ENCODE results near the gene NPAS1. TPM values are rescaled to one million over a fixed set of nuclear protein-coding genes. Genes with fewer than 3 reads are reported as not detected.

Gene NPAS1
- total and polyA plus RNA-seq, 2 of the 8 experiments (the other 6 are each of a cell fraction or from before 2014, with no cell fraction given), result 9.9 to 13.9 TPM

GRCh38 chr19:46990991-46991676 lies 28.5 kb upstream of the NPAS1 start:
- H4K8ac ChIP-seq (ENCODE audit: extremely low read depth, insufficient read depth, low read length), result no peak overlapping the region
- WGBS, 2 experiments (ENCODE audit: extremely low coverage in 1 of 2, insufficient coverage in 1 of 2, insufficient read length in 1 of 2, insufficient replicate concordance in 2 of 2, low coverage in 1 of 2, low lambda C conversion rate in 2 of 2, missing lambda C conversion rate in 1 of 2), result 48% methylated on average over 19 of the region's 19 CpGs; no CpG with 5 or more reads in 1 of the 2 experiments
- H3K4ac ChIP-seq (replicated peaks; ENCODE audit: insufficient read length, low read depth, low read length), result no peak overlapping the region
- peaks cover 0 to 2% of the 10 kb centered on the region in 2 experiments for H4K20me1 ChIP-seq (replicated peaks in 1 of 2; ENCODE audit: control insufficient read depth in 1 of 2, insufficient read depth in 2 of 2, low read length in 2 of 2)
- no peak overlapping the region for H2AK5ac ChIP-seq (ENCODE audit: low read depth, low read length)
- peak overlapping the region; percentile 61; the same call in 1 of the 2 replicates for H2BK5ac ChIP-seq (ENCODE audit: low read depth, low read length)
- no peak overlapping the region for H4K91ac ChIP-seq (replicated peaks; ENCODE audit: insufficient read length, low read length)
- no peak overlapping the region for H2BK20ac ChIP-seq (ENCODE audit: low read length)
- H3K36me3 ChIP-seq (ENCODE audit: control insufficient read depth in 2 of 4, insufficient read depth in 4 of 4, low read length in 3 of 4), result peaks cover 6 to 23% (median 8%) of the 10 kb centered on the region in 4 experiments; a peak in 6 of 8 replicates
- no peaks in the 10 kb centered on the region for H3K27me3 ChIP-seq (replicated peaks in 1 of 4; ENCODE audit: control insufficient read depth in 3 of 4, extremely low read depth in 1 of 4, insufficient read depth in 3 of 4, low read length in 3 of 4)
- CTCF ChIA-PET (ENCODE audit: partially characterized antibody), result interaction anchor here (0.6 to 6.1 kb wide), 64 partner anchors 7 to 1238 kb away, joined by 3 to 50 read pairs (median 4); partner anchors contain the start of genes NPAS1 and SLC1A5
- no peak overlapping the region for H3K56ac ChIP-seq (replicated peaks; ENCODE audit: insufficient read length, low read depth, low read length)
- no peak overlapping the region for H4K5ac ChIP-seq (ENCODE audit: insufficient read length, low read depth, low read length)
- POLR2A ChIA-PET (ENCODE audit: partially characterized antibody), result interaction anchor here (0.5 to 3.1 kb wide), 8 partner anchors 12 to 131 kb away, joined by 3 to 11 read pairs (median 3); partner anchors contain the start of gene ZC3H4
- H3K18ac ChIP-seq (ENCODE audit: extremely low read depth, low read length), result no peak overlapping the region
- H3K4me3 ChIP-seq (ENCODE audit: extremely low read depth in 1 of 4, insufficient read depth in 2 of 4, low read depth in 3 of 4, low read length in 4 of 4), result no peak overlapping the region
- H3K4me1 ChIP-seq (replicated peaks in 1 of 4; ENCODE audit: control insufficient read depth in 3 of 4, insufficient read depth in 4 of 4, low read length in 3 of 4), result peaks cover 0 to 4% (median under 1%) of the 10 kb centered on the region in 4 experiments; a peak in 2 of 7 replicates
- H2BK12ac ChIP-seq (ENCODE audit: low read depth, low read length), result peak overlapping the region; percentile 29; the same call in 1 of the 2 replicates
- no peaks in the 10 kb centered on the region for H3K79me2 ChIP-seq (ENCODE audit: control insufficient read depth in 1 of 2, insufficient read depth in 2 of 2, low read length in 2 of 2)
- H3K9me3 ChIP-seq (ENCODE audit: insufficient read depth in 2 of 2, low read depth in 1 of 2, low read length in 1 of 2), result no peaks in the 10 kb centered on the region
- H3K14ac ChIP-seq (ENCODE audit: insufficient read length), result no peak overlapping the region
- FAIRE-seq (peak; percentile 86), DNase-seq (ENCODE audit: low read depth in 1 of 2, low spot score in 2 of 2) (peak; percentile 78 to 91)
- no peak overlapping the region for H2AFZ ChIP-seq (ENCODE audit: low read length)
- H3K27ac ChIP-seq (ENCODE audit: low read depth, low read length), result no peak overlapping the region
- H2BK15ac ChIP-seq (ENCODE audit: low read length), result no peak overlapping the region
- peak overlapping the region in 1 of 4 experiments; percentile 1; a peak in 1 of 7 replicates for H3K9ac ChIP-seq (replicated peaks in 1 of 4; ENCODE audit: extremely low read depth in 1 of 4, low read depth in 3 of 4, low read length in 3 of 4)
- H3K23ac ChIP-seq (ENCODE audit: insufficient read length), result no peak overlapping the region
- peak overlapping the region in 1 of 2 experiments; percentile 17; a peak in 1 of 4 replicates for H3K4me2 ChIP-seq (ENCODE audit: insufficient read depth in 1 of 2, low read depth in 2 of 2, low read length in 2 of 2)
- no peak overlapping the region for H2BK120ac ChIP-seq (replicated peaks; ENCODE audit: low read depth, low read length)
- no peaks in the 10 kb centered on the region for H3K23me2 ChIP-seq (ENCODE audit: low read depth, low read length)
- no peaks in the 10 kb centered on the region for H3K79me1 ChIP-seq (ENCODE audit: low read depth, low read length)
- TF ChIP-seq, protein P1, sequence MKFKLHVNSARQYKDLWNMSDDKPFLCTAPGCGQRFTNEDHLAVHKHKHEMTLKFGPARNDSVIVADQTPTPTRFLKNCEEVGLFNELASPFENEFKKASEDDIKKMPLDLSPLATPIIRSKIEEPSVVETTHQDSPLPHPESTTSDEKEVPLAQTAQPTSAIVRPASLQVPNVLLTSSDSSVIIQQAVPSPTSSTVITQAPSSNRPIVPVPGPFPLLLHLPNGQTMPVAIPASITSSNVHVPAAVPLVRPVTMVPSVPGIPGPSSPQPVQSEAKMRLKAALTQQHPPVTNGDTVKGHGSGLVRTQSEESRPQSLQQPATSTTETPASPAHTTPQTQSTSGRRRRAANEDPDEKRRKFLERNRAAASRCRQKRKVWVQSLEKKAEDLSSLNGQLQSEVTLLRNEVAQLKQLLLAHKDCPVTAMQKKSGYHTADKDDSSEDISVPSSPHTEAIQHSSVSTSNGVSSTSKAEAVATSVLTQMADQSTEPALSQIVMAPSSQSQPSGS (IDR thresholded peaks at IDR 0.05; ENCODE audit: low read length), result 0 out of 2 replicates have a peak, but pooled peaks have one; percentile 49
- TF ChIP-seq SIN3A (conservative IDR thresholded peaks at IDR 0.05 in 1 of 2, IDR thresholded peaks at IDR 0.05 in 1 of 2; ENCODE audit: low read depth in 1 of 2, low read length in 2 of 2) (0 out of 4 replicates have a peak, but pooled peaks of 1 of the 2 experiments have one; percentile 28), HDAC2 (IDR thresholded peaks at IDR 0.05; ENCODE audit: borderline replicate concordance in 1 of 2, low read depth in 2 of 2, low read length in 2 of 2) (peak in 1 of 2 experiments; percentile 64; a peak in 1 of 4 replicates), JUN (IDR thresholded peaks at IDR 0.05; ENCODE audit: low read depth, low read length) (no peak), TCF12 (IDR thresholded peaks at IDR 0.05; ENCODE audit: low read depth, low read length) (no peak), TAF7 (optimal IDR thresholded peaks at IDR 0.05; ENCODE audit: borderline replicate concordance, low read depth, low read length) (no peak), MAFK (IDR thresholded peaks at IDR 0.05; ENCODE audit: low read depth, low read length) (peak; percentile 100), EP300 (IDR thresholded peaks at IDR 0.05; ENCODE audit: borderline replicate concordance in 1 of 2, low read depth in 2 of 2, low read length in 2 of 2) (0 out of 3 replicates have a peak, but pooled peaks of 1 of the 2 experiments have one; percentile 39)
